Ishikawa (cell line): ENCODE measurements around the gene ELOVL6.
"Not testable (repeated sequence)": the region's sequence is repeated elsewhere in the genome, so short reads cannot be mapped to it uniquely, and the experiment has no call there.

Experiments
- RAD21 ChIP-seq: IDR thresholded peaks from 2 replicates; pipeline ENCODE4 v1.6.1; 2012; ENCODE audit warnings: low read depth
- TEAD4 ChIP-seq: IDR thresholded peaks from 2 replicates; pipeline ENCODE4 v1.6.1; 2012
- TF ChIP-seq, protein P1 (sequence below): IDR thresholded peaks from 2 replicates; pipeline ENCODE4 v1.6.1; 2012; ENCODE audit warnings: low read depth, mild to moderate bottlenecking

DNA sequence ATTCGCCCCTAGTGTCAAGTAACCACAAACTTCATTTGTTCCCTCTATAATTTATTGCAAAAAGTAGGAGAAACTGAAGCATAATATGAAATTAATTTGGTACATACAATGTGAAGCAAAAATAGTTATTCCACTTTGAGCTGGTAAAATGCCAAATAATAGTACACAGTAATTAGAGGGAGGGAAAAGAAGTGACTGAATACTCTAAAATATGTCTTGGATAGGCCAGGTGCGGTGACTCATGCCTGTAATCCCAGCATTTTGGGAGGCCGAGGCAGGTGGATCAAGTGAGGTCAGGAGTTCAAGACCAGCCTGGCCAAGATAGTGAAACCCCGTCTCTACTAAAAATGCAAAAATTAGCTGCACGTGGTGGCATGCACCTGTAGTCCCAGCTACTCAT is 41.2 kb downstream of the ELOVL6 start:
- TF ChIP-seq TEAD4, RAD21: not testable (repeated sequence)
- TF ChIP-seq, protein P1, sequence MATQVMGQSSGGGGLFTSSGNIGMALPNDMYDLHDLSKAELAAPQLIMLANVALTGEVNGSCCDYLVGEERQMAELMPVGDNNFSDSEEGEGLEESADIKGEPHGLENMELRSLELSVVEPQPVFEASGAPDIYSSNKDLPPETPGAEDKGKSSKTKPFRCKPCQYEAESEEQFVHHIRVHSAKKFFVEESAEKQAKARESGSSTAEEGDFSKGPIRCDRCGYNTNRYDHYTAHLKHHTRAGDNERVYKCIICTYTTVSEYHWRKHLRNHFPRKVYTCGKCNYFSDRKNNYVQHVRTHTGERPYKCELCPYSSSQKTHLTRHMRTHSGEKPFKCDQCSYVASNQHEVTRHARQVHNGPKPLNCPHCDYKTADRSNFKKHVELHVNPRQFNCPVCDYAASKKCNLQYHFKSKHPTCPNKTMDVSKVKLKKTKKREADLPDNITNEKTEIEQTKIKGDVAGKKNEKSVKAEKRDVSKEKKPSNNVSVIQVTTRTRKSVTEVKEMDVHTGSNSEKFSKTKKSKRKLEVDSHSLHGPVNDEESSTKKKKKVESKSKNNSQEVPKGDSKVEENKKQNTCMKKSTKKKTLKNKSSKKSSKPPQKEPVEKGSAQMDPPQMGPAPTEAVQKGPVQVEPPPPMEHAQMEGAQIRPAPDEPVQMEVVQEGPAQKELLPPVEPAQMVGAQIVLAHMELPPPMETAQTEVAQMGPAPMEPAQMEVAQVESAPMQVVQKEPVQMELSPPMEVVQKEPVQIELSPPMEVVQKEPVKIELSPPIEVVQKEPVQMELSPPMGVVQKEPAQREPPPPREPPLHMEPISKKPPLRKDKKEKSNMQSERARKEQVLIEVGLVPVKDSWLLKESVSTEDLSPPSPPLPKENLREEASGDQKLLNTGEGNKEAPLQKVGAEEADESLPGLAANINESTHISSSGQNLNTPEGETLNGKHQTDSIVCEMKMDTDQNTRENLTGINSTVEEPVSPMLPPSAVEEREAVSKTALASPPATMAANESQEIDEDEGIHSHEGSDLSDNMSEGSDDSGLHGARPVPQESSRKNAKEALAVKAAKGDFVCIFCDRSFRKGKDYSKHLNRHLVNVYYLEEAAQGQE, result not testable (repeated sequence)
